Left lung (tissue), 10 donors: ENCODE measurements around the gene KATNAL1. TPM values are rescaled to one million over a fixed set of nuclear protein-coding genes. Genes with fewer than 3 reads are reported as not detected.

Experiments
- ATAC-seq: fragments of 200-7000 bp; cut with Tn5 transposase; one replicate; pipeline ENCODE4 v1.9.1; 2020; ENCODE audit warnings: moderate library complexity
- DNase-seq, 4 donors: peaks; one replicate each; pipeline ENCODE4 v3.0.0-alpha.2; 2013 to 2020
- H3K27ac ChIP-seq, 2 donors: fragments of 200-600 bp; sonication (generic) in 1 of 2; one replicate each; pipeline versions ENCODE4 v1.5.0 to v1.8.0; 2020 to 2021
- H3K27me3 ChIP-seq, 2 donors: fragments of 200-600 bp; sonication (generic) in 1 of 2; one replicate each; pipeline versions ENCODE4 v1.5.0 to v1.8.0; 2020 to 2021
- H3K36me3 ChIP-seq, 2 donors: fragments of 200-600 bp; sonication (generic) in 1 of 2; one replicate each; pipeline versions ENCODE4 v1.5.0 to v1.8.0; 2020 to 2021
- H3K4me1 ChIP-seq, 2 donors: fragments of 200-600 bp; one replicate each; pipeline ENCODE4 v1.8.0; 2021
- H3K4me3 ChIP-seq, 2 donors: fragments of 200-600 bp; sonication (generic) in 1 of 2; one replicate each; pipeline versions ENCODE4 v1.5.0 to v1.8.0; 2020 to 2021; ENCODE audit warnings: mild to moderate bottlenecking in 1 of 2
- H3K9me3 ChIP-seq, 2 donors: fragments of 200-600 bp; sonication (generic) in 1 of 2; one replicate each; pipeline versions ENCODE4 v1.5.0 to v1.8.0; 2020 to 2021
- intact Hi-C, 2 donors: fragments of 100-400 bp; cut with DNase I; formaldehyde crosslinking; loops; one replicate each; pipeline versions ENCODE4 v1.11.2 to v1.14.2; 2022
- polyA plus RNA-seq, 6 donors: library from polyadenylated mRNA; unstranded; fragments of 120-200 nt; gene quantifications; one replicate each; pipeline ENCODE4 v1.2.1, GENCODE V29; 2013; ENCODE audit not compliant: insufficient read length in 6 of 6
- total RNA-seq, 2 donors: library from RNA; stranded (reverse); fragmentation: NEBNext Ultra II Directional; extraction: Animal tissue kit (Norgen Biotek cat#: 25700); gene quantifications; one replicate each; pipeline ENCODE4 v1.2.1, GENCODE V29; 2021
- TF ChIP-seq, protein P1 (sequence below), 2 donors: fragments of 200-600 bp; sonication (generic) in 1 of 2; IDR thresholded peaks; one replicate each; pipeline versions ENCODE4 v1.5.0 to v1.8.0; 2021; ENCODE audit warnings: antibody characterized with exemption in 2 of 2
- donor health status: DM: no; HTN: yes; CAD: no.
- donor health status: DM: no; HTN: no; CAD: no.

The KATNAL1 gene
- total and polyA plus RNA-seq, 8 donors: 13.9 to 24.9 (median 16.2) TPM

DNA sequence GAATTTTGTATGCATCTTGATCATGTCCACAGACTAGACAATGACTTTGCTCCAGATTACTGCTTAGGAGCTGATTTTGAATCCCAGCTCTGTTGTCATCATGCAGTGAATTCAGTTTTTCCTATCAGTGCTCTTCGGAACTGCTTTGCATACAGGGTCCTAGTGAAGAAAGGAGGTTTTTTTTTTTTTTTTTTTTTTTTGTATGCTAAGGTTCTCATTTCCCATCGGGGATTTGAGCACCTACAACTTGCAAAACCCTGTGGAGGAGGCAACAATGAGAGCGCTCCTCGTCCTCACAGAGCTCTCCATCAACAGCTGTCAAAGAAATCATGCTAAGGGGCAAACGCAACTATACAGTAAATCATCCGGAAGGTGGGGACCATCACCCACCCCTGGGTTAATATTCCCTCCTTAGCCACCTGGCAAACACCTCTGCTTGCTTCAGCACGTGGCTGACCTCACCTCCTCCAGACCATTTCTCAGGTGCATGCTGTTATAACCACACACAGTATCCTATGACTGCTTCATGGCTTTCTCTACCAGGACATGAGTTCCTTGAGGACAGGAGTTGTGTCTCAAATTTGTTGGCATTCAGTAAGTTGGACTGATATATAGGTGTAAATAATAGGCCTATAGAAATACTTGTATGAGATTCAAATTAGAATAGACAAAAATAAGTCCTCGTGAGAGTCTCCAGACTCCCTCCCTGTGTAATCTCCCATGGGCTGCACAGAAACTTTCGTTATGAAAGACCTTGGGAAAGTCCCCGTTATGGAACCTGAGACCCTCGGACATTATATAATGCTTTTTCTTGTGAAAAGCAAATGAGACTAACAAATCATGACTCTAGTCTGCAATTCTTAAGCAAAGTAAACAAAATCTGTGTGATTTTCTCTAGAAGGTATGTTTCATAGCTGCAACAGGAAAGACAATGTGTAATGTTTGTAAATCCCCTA lies 113.8 kb downstream of the KATNAL1 start:
- no peaks in the 10 kb centered on the region for H3K36me3 ChIP-seq
- no peaks in the 10 kb centered on the region for H3K27me3 ChIP-seq
- no peak overlapping the region for H3K27ac ChIP-seq
- no peak for ATAC-seq
- intact Hi-C loops: no loop called here
- no peak for DNase-seq
- TF ChIP-seq, protein P1, sequence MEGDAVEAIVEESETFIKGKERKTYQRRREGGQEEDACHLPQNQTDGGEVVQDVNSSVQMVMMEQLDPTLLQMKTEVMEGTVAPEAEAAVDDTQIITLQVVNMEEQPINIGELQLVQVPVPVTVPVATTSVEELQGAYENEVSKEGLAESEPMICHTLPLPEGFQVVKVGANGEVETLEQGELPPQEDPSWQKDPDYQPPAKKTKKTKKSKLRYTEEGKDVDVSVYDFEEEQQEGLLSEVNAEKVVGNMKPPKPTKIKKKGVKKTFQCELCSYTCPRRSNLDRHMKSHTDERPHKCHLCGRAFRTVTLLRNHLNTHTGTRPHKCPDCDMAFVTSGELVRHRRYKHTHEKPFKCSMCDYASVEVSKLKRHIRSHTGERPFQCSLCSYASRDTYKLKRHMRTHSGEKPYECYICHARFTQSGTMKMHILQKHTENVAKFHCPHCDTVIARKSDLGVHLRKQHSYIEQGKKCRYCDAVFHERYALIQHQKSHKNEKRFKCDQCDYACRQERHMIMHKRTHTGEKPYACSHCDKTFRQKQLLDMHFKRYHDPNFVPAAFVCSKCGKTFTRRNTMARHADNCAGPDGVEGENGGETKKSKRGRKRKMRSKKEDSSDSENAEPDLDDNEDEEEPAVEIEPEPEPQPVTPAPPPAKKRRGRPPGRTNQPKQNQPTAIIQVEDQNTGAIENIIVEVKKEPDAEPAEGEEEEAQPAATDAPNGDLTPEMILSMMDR (IDR thresholded peaks at IDR 0.05): no peak
- H3K4me3 ChIP-seq: no peak overlapping the region
- H3K9me3 ChIP-seq: no peaks in the 10 kb centered on the region
- no peaks in the 10 kb centered on the region for H3K4me1 ChIP-seq

DNA sequence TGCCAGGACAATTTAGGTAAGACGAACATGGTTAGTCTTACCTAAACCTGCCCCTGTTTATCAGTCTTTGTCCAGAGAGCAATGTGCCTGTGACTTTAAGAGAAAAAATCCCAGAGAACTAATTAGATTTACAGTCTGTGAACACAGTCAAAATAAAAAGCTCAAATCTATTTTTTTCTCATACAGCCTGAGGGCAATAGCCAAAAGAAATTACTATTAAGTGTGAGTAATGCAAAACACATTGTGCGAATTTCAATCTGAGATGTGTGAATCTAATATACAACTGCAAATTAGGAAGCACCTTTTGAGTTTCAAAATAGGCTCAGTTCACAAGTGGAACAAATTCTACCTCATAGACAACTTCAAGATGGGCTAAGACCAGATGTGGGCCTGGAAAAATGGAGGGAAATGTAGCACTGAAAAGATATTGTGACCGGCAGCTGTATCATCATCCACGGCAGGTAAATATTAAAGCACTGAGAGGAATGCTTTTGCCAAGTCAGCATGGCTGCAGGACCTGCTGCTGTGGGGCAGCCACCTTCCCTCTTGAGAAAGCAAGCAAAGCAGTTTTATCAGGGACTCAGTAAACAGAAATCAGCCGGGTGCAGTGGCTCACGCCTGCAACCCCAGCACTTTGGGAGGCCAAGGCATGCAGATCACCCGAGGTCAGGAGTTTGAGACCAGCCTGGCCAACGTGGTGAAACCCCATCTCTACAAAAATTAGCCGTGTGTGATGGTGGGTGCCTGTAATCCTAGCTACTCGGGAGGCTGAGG lies 114.8 kb downstream of the KATNAL1 start:
- no peaks in the 10 kb centered on the region for H3K9me3 ChIP-seq
- no peaks in the 10 kb centered on the region for H3K4me1 ChIP-seq
- no peaks in the 10 kb centered on the region for H3K36me3 ChIP-seq
- H3K4me3 ChIP-seq: no peak overlapping the region
- no peak overlapping the region for H3K27ac ChIP-seq
- intact Hi-C loops: no loop called here
- H3K27me3 ChIP-seq: no peaks in the 10 kb centered on the region
- TF ChIP-seq, protein P1 (IDR thresholded peaks at IDR 0.05): no peak
- no peak for ATAC-seq
- no peak for DNase-seq

DNA sequence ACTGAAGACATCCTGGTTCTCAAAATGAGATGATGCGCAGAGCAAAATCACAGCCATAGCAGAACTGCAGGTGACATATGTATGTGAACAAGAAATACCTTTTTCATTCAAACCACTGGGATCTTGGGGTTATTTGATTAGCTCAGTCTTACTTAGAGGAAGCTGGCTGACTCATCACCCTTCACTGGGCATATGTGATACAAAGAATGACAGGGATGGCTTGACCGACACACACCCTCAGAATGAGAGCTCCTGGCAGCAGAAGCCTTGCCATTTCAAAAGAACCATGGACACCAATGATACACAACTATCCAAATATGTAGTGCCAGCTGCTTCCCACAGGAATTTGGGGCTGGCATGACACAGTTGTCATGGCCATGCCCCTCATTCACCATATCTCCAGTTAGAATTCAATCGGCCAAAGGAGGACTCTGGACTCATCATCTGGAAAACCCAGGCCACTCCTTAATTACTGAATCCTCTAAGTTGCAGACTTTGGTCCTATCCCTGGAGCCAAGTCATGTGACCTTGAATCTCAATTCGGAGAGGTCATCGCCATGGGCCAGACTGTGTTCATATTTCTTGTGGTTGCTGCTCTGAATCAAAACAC lies 115.8 kb downstream of the KATNAL1 start:
- Histone ChIP-seq H3K27ac (no peak overlapping the region), H3K4me1 (no peaks in the 10 kb centered on the region), H3K36me3 (no peaks in the 10 kb centered on the region), H3K27me3 (no peaks in the 10 kb centered on the region), H3K9me3 (no peaks in the 10 kb centered on the region), H3K4me3 (no peak overlapping the region)
- TF ChIP-seq, protein P1 (IDR thresholded peaks at IDR 0.05): no peak
- ATAC-seq: no peak
- DNase-seq: no peak
- intact Hi-C loops: no loop called here

DNA sequence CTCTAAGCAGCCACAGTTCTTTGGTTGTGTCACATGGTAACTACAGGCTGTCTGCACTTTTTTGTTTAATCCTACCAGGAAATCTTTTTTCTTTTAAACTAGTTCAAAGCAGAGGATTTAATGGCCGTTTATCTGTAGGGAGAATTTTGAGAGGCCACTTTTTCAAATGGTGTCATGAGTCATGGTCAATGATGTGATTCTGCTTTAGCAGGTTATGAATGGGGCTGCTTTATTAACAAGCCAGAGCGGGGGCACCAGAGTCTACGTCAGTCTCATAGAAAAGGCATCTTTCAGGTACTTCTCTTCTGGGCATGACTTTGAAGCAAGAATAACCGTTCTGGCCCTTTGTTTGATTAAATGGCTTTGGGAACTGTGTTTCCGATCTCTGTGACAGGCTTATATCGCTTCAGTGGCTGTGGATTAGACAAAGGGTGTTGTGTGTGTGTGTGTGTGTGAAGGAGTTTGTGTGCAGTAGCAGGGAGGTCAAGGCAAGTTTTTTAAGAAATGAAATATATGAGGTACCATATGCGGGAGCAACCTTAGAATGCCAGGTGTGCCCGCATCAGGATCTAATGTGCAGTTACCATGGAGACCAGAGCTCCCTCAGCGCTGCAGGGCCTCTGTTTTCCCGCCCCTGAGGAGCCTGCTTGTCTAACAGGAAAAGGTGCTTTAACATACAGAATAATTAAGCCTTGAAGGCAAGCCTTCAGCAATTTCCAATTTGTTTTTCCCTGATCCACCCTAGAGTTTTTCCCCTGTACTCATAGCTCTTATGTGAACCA lies 120.5 kb downstream of the KATNAL1 start:
- H3K9me3 ChIP-seq: no peaks in the 10 kb centered on the region
- TF ChIP-seq, protein P1 (IDR thresholded peaks at IDR 0.05): no peak
- H3K27me3 ChIP-seq: no peaks in the 10 kb centered on the region
- H3K27ac ChIP-seq: no peak overlapping the region
- H3K4me3 ChIP-seq: no peak overlapping the region
- intact Hi-C loops: no loop called here
- no peaks in the 10 kb centered on the region for H3K36me3 ChIP-seq
- ATAC-seq (no peak), DNase-seq (no peak)
- no peaks in the 10 kb centered on the region for H3K4me1 ChIP-seq
